Hepatocyte (in vitro differentiated cells): ENCODE results near the gene LIMS1. TPM values are rescaled to one million over a fixed set of nuclear protein-coding genes. Genes with fewer than 3 reads are reported as not detected.

Source experiments
- polyA plus RNA-seq: library from polyadenylated mRNA; unstranded; fragments of >200 nt; fragmentation: Nextera tagmentation; extraction: Ambion mirVana; gene quantifications from 2 replicates; pipeline ENCODE4 v1.2.1, GENCODE V29; 2016
- small RNA-seq: library from RNA; depleted of rRNA; stranded (forward); fragments of <200 nt; gene quantifications from one replicate; pipeline ENCODE3, GENCODE V24; 2014
- total RNA-seq: library from RNA; depleted of rRNA; stranded (reverse); fragments of >200 nt; gene quantifications from 2 replicates; pipeline ENCODE4 v1.2.3, GENCODE V29; 2014

LIMS1 gene
- total and polyA plus RNA-seq, 2 experiments from 2014 or later = 40.0 to 102 TPM

Small RNA genes lying within 50 kb of the gene (small RNA-seq; reads per million reads assigned to genes)
- not detected for gene AC010095.1

Other genes with a start within 250 kb of the LIMS1 start
- 21.5 and 25.1 TPM in 2 replicates for gene SULT1C2, start 245.6 kb upstream of the LIMS1 start, total RNA-seq
- 11.4 and 15.3 TPM in 2 replicates for gene SULT1C2, start 245.6 kb upstream of the LIMS1 start, polyA plus RNA-seq
- 14.0 and 17.8 TPM in 2 replicates for gene SULT1C4, start 156.5 kb upstream of the LIMS1 start, total RNA-seq
- 14.8 and 17.3 TPM in 2 replicates for gene SULT1C4, start 156.5 kb upstream of the LIMS1 start, polyA plus RNA-seq
- 39.4 and 44.6 TPM in 2 replicates for gene GCC2, start 85.3 kb upstream of the LIMS1 start, total RNA-seq
- gene GCC2, start 85.3 kb upstream of the LIMS1 start, polyA plus RNA-seq = 48.1 and 53.7 TPM in 2 replicates
- gene RANBP2, start 185.0 kb downstream of the LIMS1 start, total RNA-seq = 66.1 and 72.9 TPM in 2 replicates
- gene RANBP2, start 185.0 kb downstream of the LIMS1 start, polyA plus RNA-seq = 9.6 and 13.5 TPM in 2 replicates